Measurements from ENCODE around the gene RTN4RL1. TPM values are rescaled to one million over a fixed set of nuclear protein-coding genes. Genes with fewer than 3 reads are reported as not detected.

RTN4RL1 gene
- total and polyA plus RNA-seq, 10 donors: 0.09 to 4.5 (median 1.2) TPM

- Histone ChIP-seq H3K36me3 (peaks cover 0 to 3% (median 0%) of the 10 kb centered on the region in 6 donors), H3K4me1 (peaks cover 39 to 53% (median 46%) of the 10 kb centered on the region in 6 donors), H3K27ac (peak overlapping the region in 4 of 8 donors; percentile 8 to 60 (median 56)), H3K4me3 (peak overlapping the region; percentile 76 to 93 (median 86)), H3K27me3 (replicated peaks in 1 of 7) (peaks cover 0 to 67% (median 34%) of the 10 kb centered on the region in 7 donors), H3K9me3 (no peaks in the 10 kb centered on the region)
- intact Hi-C loops (cut with DNase I; ENCODE audit: low total_unique reads): loop anchor here (10.0 kb wide), 1 partner anchor 235 kb away; no protein-coding TSS in a partner anchor
- 4 to 23% (median 4%) methylated on average over 13 to 104 of the region's 104 CpGs for WGBS, 5 donors
- peak; percentile 96 for DNase-seq
- TF ChIP-seq, protein P1, sequence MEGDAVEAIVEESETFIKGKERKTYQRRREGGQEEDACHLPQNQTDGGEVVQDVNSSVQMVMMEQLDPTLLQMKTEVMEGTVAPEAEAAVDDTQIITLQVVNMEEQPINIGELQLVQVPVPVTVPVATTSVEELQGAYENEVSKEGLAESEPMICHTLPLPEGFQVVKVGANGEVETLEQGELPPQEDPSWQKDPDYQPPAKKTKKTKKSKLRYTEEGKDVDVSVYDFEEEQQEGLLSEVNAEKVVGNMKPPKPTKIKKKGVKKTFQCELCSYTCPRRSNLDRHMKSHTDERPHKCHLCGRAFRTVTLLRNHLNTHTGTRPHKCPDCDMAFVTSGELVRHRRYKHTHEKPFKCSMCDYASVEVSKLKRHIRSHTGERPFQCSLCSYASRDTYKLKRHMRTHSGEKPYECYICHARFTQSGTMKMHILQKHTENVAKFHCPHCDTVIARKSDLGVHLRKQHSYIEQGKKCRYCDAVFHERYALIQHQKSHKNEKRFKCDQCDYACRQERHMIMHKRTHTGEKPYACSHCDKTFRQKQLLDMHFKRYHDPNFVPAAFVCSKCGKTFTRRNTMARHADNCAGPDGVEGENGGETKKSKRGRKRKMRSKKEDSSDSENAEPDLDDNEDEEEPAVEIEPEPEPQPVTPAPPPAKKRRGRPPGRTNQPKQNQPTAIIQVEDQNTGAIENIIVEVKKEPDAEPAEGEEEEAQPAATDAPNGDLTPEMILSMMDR (IDR thresholded peaks at IDR 0.05 in 8 of 11, conservative IDR thresholded peaks at IDR 0.05 in 3 of 11): no peak
- TF ChIP-seq POLR2AphosphoS5 (IDR thresholded peaks at IDR 0.05) (peak in 2 of 3 donors; percentile 38 to 51), POLR2A (IDR thresholded peaks at IDR 0.05) (no peak)
Observed at GRCh38 chr17:2049333-2050299, 24.5 kb upstream of the RTN4RL1 start.

DNA sequence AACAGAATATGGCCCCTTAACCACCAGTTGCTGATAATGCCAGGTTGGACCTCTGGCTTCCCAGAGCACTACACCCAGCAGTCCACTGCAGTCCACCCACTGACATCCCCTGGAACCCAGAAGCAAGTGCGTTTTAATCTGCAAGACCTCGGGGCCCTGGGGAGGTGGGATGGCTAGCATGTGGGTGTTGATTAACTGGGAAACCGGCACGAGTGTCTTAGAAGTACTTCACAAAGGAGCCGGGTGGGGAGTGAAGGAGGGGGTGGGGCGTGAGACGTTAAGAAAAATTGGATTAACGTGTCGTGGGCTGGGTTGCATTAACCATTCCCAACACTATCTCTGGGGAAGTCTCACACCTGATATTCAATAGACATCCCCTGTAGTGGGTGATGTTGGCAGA lies 23.7 kb upstream of the RTN4RL1 start:
- no peak for DNase-seq
- 20 to 43% (median 24%) methylated on average over 9 of the region's 9 CpGs for WGBS, 5 donors
- Histone ChIP-seq H3K27me3 (replicated peaks in 1 of 7) (peaks cover 0 to 59% (median 30%) of the 10 kb centered on the region in 7 donors), H3K9me3 (no peaks in the 10 kb centered on the region), H3K4me3 (peak overlapping the region in 1 of 8 donors; percentile 93), H3K27ac (peak overlapping the region in 1 of 8 donors; percentile 59), H3K4me1 (peaks cover 30 to 53% (median 40%) of the 10 kb centered on the region in 6 donors), H3K36me3 (peaks cover 0 to 11% (median 5%) of the 10 kb centered on the region in 6 donors)
- intact Hi-C loops (cut with DNase I; ENCODE audit: low total_unique reads): no loop called here
- TF ChIP-seq POLR2AphosphoS5 (IDR thresholded peaks at IDR 0.05) (no peak), POLR2A (IDR thresholded peaks at IDR 0.05) (no peak)
- TF ChIP-seq, protein P1 (IDR thresholded peaks at IDR 0.05 in 8 of 11, conservative IDR thresholded peaks at IDR 0.05 in 3 of 11): no peak

- Histone ChIP-seq H3K4me1 (peaks cover 22 to 56% (median 43%) of the 10 kb centered on the region in 6 donors), H3K36me3 (peaks cover 0 to 23% (median 16%) of the 10 kb centered on the region in 6 donors), H3K9me3 (no peaks in the 10 kb centered on the region), H3K4me3 (no peak overlapping the region), H3K27me3 (replicated peaks in 1 of 7) (peaks cover 0 to 49% (median 24%) of the 10 kb centered on the region in 7 donors), H3K27ac (no peak overlapping the region)
- intact Hi-C loops (cut with DNase I; ENCODE audit: low total_unique reads): no loop called here
- DNase-seq: no peak
- WGBS, 5 donors: 86 to 93% (median 91%) methylated on average over 6 of the region's 6 CpGs
- TF ChIP-seq POLR2AphosphoS5 (IDR thresholded peaks at IDR 0.05) (no peak), POLR2A (IDR thresholded peaks at IDR 0.05) (no peak)
- TF ChIP-seq, protein P1 (IDR thresholded peaks at IDR 0.05 in 8 of 11, conservative IDR thresholded peaks at IDR 0.05 in 3 of 11): no peak
Observed at GRCh38 chr17:2047590-2047989, 22.5 kb upstream of the RTN4RL1 start.

All from spleen (tissue), 11 donors.